ENCODE results near the gene SPRED2.

- TF ChIP-seq EZH2 (IDR thresholded peaks at IDR 0.05; ENCODE audit: borderline replicate concordance, low read length) = no peak
- TF ChIP-seq CTCF (conservative IDR thresholded peaks at IDR 0.05 in 1 of 2, IDR thresholded peaks at IDR 0.05 in 1 of 2; ENCODE audit: extremely low read depth in 1 of 2, insufficient read depth in 1 of 2, low read depth in 1 of 2, low read length in 2 of 2) = no peak
These were observed 114.6 kb downstream of the SPRED2 start for GRCh38 chr2:65317841-65318240.
